CD4-positive, alpha-beta T cell (primary cell): Measurements from ENCODE around the gene WDR55. TPM values are rescaled to one million over a fixed set of nuclear protein-coding genes. Genes with fewer than 3 reads are reported as not detected.
"Not testable (repeated sequence)": the region's sequence is repeated elsewhere in the genome, so short reads cannot be mapped to it uniquely, and the experiment has no call there.

ENCODE experiments used
- ATAC-seq: fragments of 200-7000 bp; cut with Tn5 transposase; one replicate; pipeline ENCODE4 v1.10.0; 2022; ENCODE audit warnings: mild to moderate bottlenecking; ENCODE audit not compliant: poor library complexity
- CTCF ChIA-PET: fragments of 350-600 bp; sonication (Branson Sonifier 250); formaldehyde crosslinking; loops from one replicate; lab custom pipeline; 2021; ENCODE audit warnings: antibody characterized with exemption, inconsistent platforms; lab: Charles Lee
- POLR2A ChIA-PET: fragments of 350-600 bp; sonication (Branson Sonifier 250); formaldehyde crosslinking; loops from one replicate; lab custom pipeline; 2021; ENCODE audit warnings: antibody characterized with exemption, inconsistent platforms; lab: Charles Lee
- DNase-seq, 14 experiments: peaks; one replicate each; pipeline ENCODE4 v3.0.0-alpha.2; 2013 to 2020; ENCODE audit warnings: mixed read lengths in 2 of 14
- H3K27ac ChIP-seq, 2 donors: one replicate each; pipeline versions ENCODE4 v1.5.1 to v1.7.0; 2013; ENCODE audit warnings: low read length in 2 of 2, low read depth in 1 of 2, mild to moderate bottlenecking in 1 of 2
- H3K27me3 ChIP-seq, 2 experiments: 1 replicate in 1 of 2; 2 replicates in 1 of 2; pipeline versions ENCODE4 v1.6.1 to v1.7.0; 2013; ENCODE audit warnings: low read length in 2 of 2, control low read depth in 1 of 2, mild to moderate bottlenecking in 1 of 2, moderate library complexity in 1 of 2; ENCODE audit not compliant: insufficient read depth in 2 of 2, control insufficient read depth in 1 of 2
- H3K36me3 ChIP-seq: one replicate; pipeline ENCODE4 v1.6.1; 2013; ENCODE audit warnings: low read length, control low read depth; ENCODE audit not compliant: insufficient read depth
- H3K4me1 ChIP-seq: one replicate; pipeline ENCODE4 v1.6.1; 2013; ENCODE audit warnings: low read length, control low read depth; ENCODE audit not compliant: insufficient read depth
- H3K4me3 ChIP-seq: one replicate; pipeline ENCODE4 v1.5.1; 2013; ENCODE audit warnings: mild to moderate bottlenecking, low read length, moderate library complexity
- H3K9me3 ChIP-seq, 2 experiments: 1 replicate in 1 of 2; 2 replicates in 1 of 2; pipeline versions ENCODE4 v1.6.1 to v1.7.0; 2013; ENCODE audit warnings: low read length in 2 of 2, mild to moderate bottlenecking in 2 of 2, control low read depth in 1 of 2, moderate library complexity in 1 of 2; ENCODE audit not compliant: control insufficient read depth in 1 of 2, insufficient read depth in 1 of 2
- H3K27ac Mint-ChIP-seq: one replicate; pipeline ENCODE4 v1.8.0; 2020; ENCODE audit warnings: mixed read lengths
- H3K27me3 Mint-ChIP-seq: one replicate; pipeline ENCODE4 v1.8.0; 2021; ENCODE audit warnings: mixed read lengths
- H3K36me3 Mint-ChIP-seq: one replicate; pipeline ENCODE4 v1.8.0; 2021; ENCODE audit warnings: low read depth, mixed read lengths
- H3K4me1 Mint-ChIP-seq: one replicate; pipeline ENCODE4 v1.8.0; 2021; ENCODE audit warnings: low read depth, mixed read lengths
- H3K4me3 Mint-ChIP-seq: one replicate; pipeline ENCODE4 v1.8.0; 2020; ENCODE audit warnings: mild to moderate bottlenecking, mixed read lengths
- H3K9me3 Mint-ChIP-seq: one replicate; pipeline ENCODE4 v1.8.0; 2020; ENCODE audit warnings: mixed read lengths
- CTCF ChIP-seq: fragments of 200-600 bp; IDR thresholded peaks from one replicate; pipeline ENCODE4 v1.8.0; 2022; ENCODE audit warnings: antibody characterized with exemption, mild to moderate bottlenecking
- intact Hi-C, 2 experiments: fragments of 100-400 bp; cut with DNase I in 1 of 2; cut with micrococcal nuclease in 1 of 2; formaldehyde crosslinking; loops; one replicate each; pipeline versions ENCODE4 v1.15.1 to v1.9.0; 2023 to 2025; cut with DNase I, micrococcal nuclease
- total RNA-seq, 174 experiments: library from RNA in 2 of 174; stranded (reverse) in 2 of 174; gene quantifications; one replicate each; pipeline ENCODE4 v1.2.3 and lab custom pipeline; 2021 to 2026

The WDR55 gene
- total RNA-seq, 2 experiments from 2014 or later, result 40.1 to 42.9 TPM

DNA sequence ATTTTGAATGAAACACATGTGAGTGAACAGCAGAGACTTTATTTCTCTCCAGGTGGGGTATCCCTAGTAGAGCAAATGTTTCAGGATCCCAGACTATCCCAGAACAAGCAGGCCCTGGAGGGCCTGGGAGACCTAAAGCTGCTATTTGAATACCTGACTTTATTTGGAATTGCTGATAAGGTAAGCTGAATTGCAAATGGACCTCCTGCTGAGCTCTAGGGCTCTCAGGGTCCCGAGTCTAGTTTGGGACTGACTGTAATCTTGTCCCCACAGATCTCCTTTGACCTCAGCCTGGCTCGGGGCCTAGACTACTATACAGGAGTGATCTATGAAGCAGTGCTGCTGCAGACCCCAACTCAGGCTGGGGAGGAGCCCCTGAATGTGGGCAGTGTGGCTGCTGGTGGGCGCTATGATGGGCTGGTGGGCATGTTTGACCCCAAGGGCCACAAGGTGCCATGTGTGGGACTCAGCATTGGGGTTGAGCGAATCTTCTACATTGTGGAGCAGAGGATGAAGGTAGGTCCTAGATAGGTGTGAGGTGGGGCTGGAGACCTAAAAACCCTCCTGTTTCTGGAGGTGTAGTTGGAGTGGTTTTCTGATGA is 32.3 kb downstream of the WDR55 start:
- Mint-ChIP-seq H3K4me1 (peaks cover 33% of the 10 kb centered on the region), H3K9me3 (no peaks in the 10 kb centered on the region), H3K27ac (no peak overlapping the region), H3K27me3 (no peaks in the 10 kb centered on the region), H3K36me3 (peaks cover 87% of the 10 kb centered on the region), H3K4me3 (no peak overlapping the region)
- TF ChIP-seq CTCF, result no peak
- H3K4me1 ChIP-seq, result peaks cover 22% of the 10 kb centered on the region
- H3K36me3 ChIP-seq, result peaks cover 64% of the 10 kb centered on the region
- DNase-seq (no peak), ATAC-seq (no peak)
- H3K27ac ChIP-seq, result no peak overlapping the region
- POLR2A ChIA-PET, result interaction anchor here (1.4 to 1.9 kb wide), 3 partner anchors 11 to 49 kb away, joined by 4 to 7 read pairs (median 5); partner anchors contain the start of gene IK
- CTCF ChIA-PET, result interaction anchor here (0.6 kb wide), 1 partner anchor 52 kb away, joined by 3 read pairs; no protein-coding TSS in a partner anchor
- no peaks in the 10 kb centered on the region for H3K9me3 ChIP-seq
- intact Hi-C loops, result loop anchor here in 1 of 2 experiments (5.0 kb wide), 1 partner anchor 130 kb away; no protein-coding TSS in a partner anchor
- no peak overlapping the region for H3K4me3 ChIP-seq
- no peaks in the 10 kb centered on the region for H3K27me3 ChIP-seq

GRCh38 chr5:140700177-140701144 is 35.8 kb downstream of the WDR55 start, which contains the start of gene ZMAT2:
ZMAT2 (plus strand) TSS chr5:140700447; CDS start chr5:140700461, 14 bp downstream.
- Histone ChIP-seq H3K27ac (peak within 1 kb of the TSS; percentile 64 to 90), H3K4me3 (peak within 1 kb of the TSS; percentile 96), H3K36me3 (peaks cover 77% of the 10 kb centered on the region), H3K9me3 (no peaks in the 10 kb centered on the region), H3K27me3 (no peaks in the 10 kb centered on the region), H3K4me1 (peaks cover 13% of the 10 kb centered on the region)
- Mint-ChIP-seq H3K4me3 (peak within 1 kb of the TSS; percentile 96), H3K27me3 (no peaks in the 10 kb centered on the region), H3K27ac (peak within 1 kb of the TSS; percentile 85), H3K9me3 (no peaks in the 10 kb centered on the region), H3K4me1 (peaks cover 31% of the 10 kb centered on the region), H3K36me3 (peaks cover 94% of the 10 kb centered on the region)
- intact Hi-C loops, result loop anchor here (1.0 to 5.0 kb wide), 6 partner anchors 9 to 523 kb away; partner anchors contain the start of genes ANKHD1 (in 1 of the 2), CYSTM1 (in 1 of the 2), HARS1 (in 1 of the 2) and HARS2 (in 1 of the 2)
- DNase-seq, result peak; percentile 84 to 98 (median 90)
- ChIA-PET CTCF (interaction anchor here (0.8 to 0.9 kb wide), 3 partner anchors 10 to 327 kb away, joined by 3 read pairs; no protein-coding TSS in a partner anchor), POLR2A (interaction anchor here (0.6 to 3.7 kb wide), 13 partner anchors 9 to 620 kb away, joined by 3 to 72 read pairs (median 5); partner anchors contain the start of genes ANKHD1, EIF4EBP3, HARS1 and HARS2)
- TF ChIP-seq CTCF, result no peak
- ATAC-seq, result peak; percentile 98

GRCh38 chr5:140707812-140708211 is 43.1 kb downstream of the WDR55 start:
- Mint-ChIP-seq H3K27me3 (peaks cover 8% of the 10 kb centered on the region), H3K27ac (peak overlapping the region; percentile 43), H3K4me1 (peaks cover 23% of the 10 kb centered on the region), H3K4me3 (peak overlapping the region; percentile 22), H3K36me3 (peaks cover 66% of the 10 kb centered on the region), H3K9me3 (no peaks in the 10 kb centered on the region)
- intact Hi-C loops, result no loop called here
- ChIA-PET CTCF (no interaction called here), POLR2A (interaction anchor here (1.0 to 1.7 kb wide), 3 partner anchors 11 to 306 kb away, joined by 3 to 5 read pairs (median 3); partner anchors contain the start of genes ANKHD1, IK and NDUFA2)
- Histone ChIP-seq H3K4me3 (no peak overlapping the region), H3K36me3 (peaks cover 42% of the 10 kb centered on the region), H3K9me3 (no peaks in the 10 kb centered on the region), H3K4me1 (peaks cover 9% of the 10 kb centered on the region), H3K27ac (no peak overlapping the region), H3K27me3 (no peaks in the 10 kb centered on the region)
- ATAC-seq (no peak), DNase-seq (no peak)
- TF ChIP-seq CTCF, result no peak

GRCh38 chr5:140708787-140709186 is 44.1 kb downstream of the WDR55 start:
- H3K27me3 ChIP-seq, H3K9me3 Mint-ChIP-seq, DNase-seq, H3K27me3 Mint-ChIP-seq, H3K27ac ChIP-seq, H3K4me1 ChIP-seq, intact Hi-C loops, H3K9me3 ChIP-seq, H3K4me3 ChIP-seq, ATAC-seq: not testable (repeated sequence)
- Mint-ChIP-seq H3K27ac (peak overlapping the region; percentile 98), H3K4me1 (peaks cover 27% of the 10 kb centered on the region), H3K36me3 (peaks cover 58% of the 10 kb centered on the region), H3K4me3 (peak overlapping the region; percentile 99)
- ChIA-PET CTCF (interaction anchor here (0.8 kb wide), 1 partner anchor 11 kb away, joined by 3 read pairs; no protein-coding TSS in a partner anchor), POLR2A (interaction anchor here (1.7 to 3.3 kb wide), 4 partner anchors 7 to 17 kb away, joined by 5 to 72 read pairs (median 20); partner anchors contain the start of genes HARS1, HARS2 and ZMAT2)
- peaks cover 34% of the 10 kb centered on the region for H3K36me3 ChIP-seq
